Measurements from ENCODE around the gene QTRT2. TPM values are rescaled to one million over a fixed set of nuclear protein-coding genes. Genes with fewer than 3 reads are reported as not detected.

QTRT2 gene
- total and polyA plus RNA-seq, 2 experiments from 2014 or later: 32.3 to 66.5 TPM

GRCh38 chr3:114122027-114122709 is 65.6 kb downstream of the QTRT2 start:
- ATAC-seq: peak; percentile 45; the same call in 1 of the 3 replicates
- H3K9me2 ChIP-seq (ENCODE audit: insufficient read depth): 0 out of 2 replicates have a peak, but pooled peaks cover 3% of the 10 kb centered on the region
- no peaks in the 10 kb centered on the region for H3K36me3 ChIP-seq (ENCODE audit: insufficient read depth)
- H3K27ac ChIP-seq (ENCODE audit: low read depth): no peak overlapping the region
- no peak overlapping the region for H3K27ac Mint-ChIP-seq
- H3K79me2 ChIP-seq (replicated peaks; ENCODE audit: insufficient read depth): no peaks in the 10 kb centered on the region
- peaks cover 10% of the 10 kb centered on the region for H3K4me1 Mint-ChIP-seq
- TF ChIP-seq CREB1 (CRISPR knock-in tag; IDR thresholded peaks at IDR 0.05; ENCODE audit: low read depth) (no peak), EZH2phosphoT487 (IDR thresholded peaks at IDR 0.05; ENCODE audit: unreplicated experiment) (no peak), JUNB (IDR thresholded peaks at IDR 0.05; ENCODE audit: unreplicated experiment) (no peak), STAT1 (IDR thresholded peaks at IDR 0.05; ENCODE audit: unreplicated experiment) (no peak), EZH2 (IDR thresholded peaks at IDR 0.05; ENCODE audit: low read depth, unreplicated experiment) (no peak), REST (IDR thresholded peaks at IDR 0.05; ENCODE audit: unreplicated experiment) (no peak), POLR2AphosphoS5 (IDR thresholded peaks at IDR 0.05; ENCODE audit: low read depth) (no peak), CTCF (conservative IDR thresholded peaks at IDR 0.05; ENCODE audit: low read depth in 2 of 2) (no peak), ZNF114 (CRISPR knock-in tag; IDR thresholded peaks at IDR 0.05) (no peak), ZNF331 (CRISPR knock-in tag; IDR thresholded peaks at IDR 0.05; ENCODE audit: low read depth) (no peak), ETS1 (IDR thresholded peaks at IDR 0.05) (no peak), NANOG (IDR thresholded peaks at IDR 0.05; ENCODE audit: borderline replicate concordance) (no peak)
- TF ChIP-seq, protein P1, sequence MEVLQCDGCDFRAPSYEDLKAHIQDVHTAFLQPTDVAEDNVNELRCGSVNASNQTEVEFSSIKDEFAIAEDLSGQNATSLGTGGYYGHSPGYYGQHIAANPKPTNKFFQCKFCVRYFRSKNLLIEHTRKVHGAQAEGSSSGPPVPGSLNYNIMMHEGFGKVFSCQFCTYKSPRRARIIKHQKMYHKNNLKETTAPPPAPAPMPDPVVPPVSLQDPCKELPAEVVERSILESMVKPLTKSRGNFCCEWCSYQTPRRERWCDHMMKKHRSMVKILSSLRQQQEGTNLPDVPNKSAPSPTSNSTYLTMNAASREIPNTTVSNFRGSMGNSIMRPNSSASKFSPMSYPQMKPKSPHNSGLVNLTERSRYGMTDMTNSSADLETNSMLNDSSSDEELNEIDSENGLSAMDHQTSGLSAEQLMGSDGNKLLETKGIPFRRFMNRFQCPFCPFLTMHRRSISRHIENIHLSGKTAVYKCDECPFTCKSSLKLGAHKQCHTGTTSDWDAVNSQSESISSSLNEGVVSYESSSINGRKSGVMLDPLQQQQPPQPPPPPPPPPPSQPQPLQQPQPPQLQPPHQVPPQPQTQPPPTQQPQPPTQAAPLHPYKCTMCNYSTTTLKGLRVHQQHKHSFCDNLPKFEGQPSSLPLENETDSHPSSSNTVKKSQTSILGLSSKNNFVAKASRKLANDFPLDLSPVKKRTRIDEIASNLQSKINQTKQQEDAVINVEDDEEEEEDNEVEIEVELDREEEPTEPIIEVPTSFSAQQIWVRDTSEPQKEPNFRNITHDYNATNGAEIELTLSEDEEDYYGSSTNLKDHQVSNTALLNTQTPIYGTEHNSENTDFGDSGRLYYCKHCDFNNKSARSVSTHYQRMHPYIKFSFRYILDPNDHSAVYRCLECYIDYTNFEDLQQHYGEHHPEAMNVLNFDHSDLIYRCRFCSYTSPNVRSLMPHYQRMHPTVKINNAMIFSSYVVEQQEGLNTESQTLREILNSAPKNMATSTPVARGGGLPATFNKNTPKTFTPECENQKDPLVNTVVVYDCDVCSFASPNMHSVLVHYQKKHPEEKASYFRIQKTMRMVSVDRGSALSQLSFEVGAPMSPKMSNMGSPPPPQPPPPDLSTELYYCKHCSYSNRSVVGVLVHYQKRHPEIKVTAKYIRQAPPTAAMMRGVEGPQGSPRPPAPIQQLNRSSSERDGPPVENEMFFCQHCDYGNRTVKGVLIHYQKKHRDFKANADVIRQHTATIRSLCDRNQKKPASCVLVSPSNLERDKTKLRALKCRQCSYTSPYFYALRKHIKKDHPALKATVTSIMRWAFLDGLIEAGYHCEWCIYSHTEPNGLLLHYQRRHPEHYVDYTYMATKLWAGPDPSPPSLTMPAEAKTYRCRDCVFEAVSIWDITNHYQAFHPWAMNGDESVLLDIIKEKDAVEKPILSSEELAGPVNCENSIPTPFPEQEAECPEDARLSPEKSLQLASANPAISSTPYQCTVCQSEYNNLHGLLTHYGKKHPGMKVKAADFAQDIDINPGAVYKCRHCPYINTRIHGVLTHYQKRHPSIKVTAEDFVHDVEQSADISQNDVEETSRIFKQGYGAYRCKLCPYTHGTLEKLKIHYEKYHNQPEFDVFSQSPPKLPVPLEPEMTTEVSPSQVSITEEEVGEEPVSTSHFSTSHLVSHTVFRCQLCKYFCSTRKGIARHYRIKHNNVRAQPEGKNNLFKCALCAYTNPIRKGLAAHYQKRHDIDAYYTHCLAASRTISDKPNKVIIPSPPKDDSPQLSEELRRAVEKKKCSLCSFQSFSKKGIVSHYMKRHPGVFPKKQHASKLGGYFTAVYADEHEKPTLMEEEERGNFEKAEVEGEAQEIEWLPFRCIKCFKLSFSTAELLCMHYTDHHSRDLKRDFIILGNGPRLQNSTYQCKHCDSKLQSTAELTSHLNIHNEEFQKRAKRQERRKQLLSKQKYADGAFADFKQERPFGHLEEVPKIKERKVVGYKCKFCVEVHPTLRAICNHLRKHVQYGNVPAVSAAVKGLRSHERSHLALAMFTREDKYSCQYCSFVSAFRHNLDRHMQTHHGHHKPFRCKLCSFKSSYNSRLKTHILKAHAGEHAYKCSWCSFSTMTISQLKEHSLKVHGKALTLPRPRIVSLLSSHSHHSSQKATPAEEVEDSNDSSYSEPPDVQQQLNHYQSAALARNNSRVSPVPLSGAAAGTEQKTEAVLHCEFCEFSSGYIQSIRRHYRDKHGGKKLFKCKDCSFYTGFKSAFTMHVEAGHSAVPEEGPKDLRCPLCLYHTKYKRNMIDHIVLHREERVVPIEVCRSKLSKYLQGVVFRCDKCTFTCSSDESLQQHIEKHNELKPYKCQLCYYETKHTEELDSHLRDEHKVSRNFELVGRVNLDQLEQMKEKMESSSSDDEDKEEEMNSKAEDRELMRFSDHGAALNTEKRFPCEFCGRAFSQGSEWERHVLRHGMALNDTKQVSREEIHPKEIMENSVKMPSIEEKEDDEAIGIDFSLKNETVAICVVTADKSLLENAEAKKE (CRISPR knock-in tag; IDR thresholded peaks at IDR 0.05): no peak
- DNase-seq (ENCODE audit: low spot score): no peak
- peak overlapping the region; percentile 64 for H2AFZ ChIP-seq
- no peaks in the 10 kb centered on the region for H3F3A ChIP-seq (replicated peaks; ENCODE audit: low read depth)
- H3K27me3 ChIP-seq (ENCODE audit: insufficient read depth): no peaks in the 10 kb centered on the region
- H3K4me3 Mint-ChIP-seq: no peak overlapping the region
- no peak overlapping the region for H3K4me2 ChIP-seq
- H3K9me3 Mint-ChIP-seq: no peaks in the 10 kb centered on the region
- H3K27me3 Mint-ChIP-seq (ENCODE audit: insufficient read depth, low read depth, poor library complexity): peaks cover 1% of the 10 kb centered on the region
- H3K4me3 ChIP-seq: no peak overlapping the region
- no peaks in the 10 kb centered on the region for H4K20me1 ChIP-seq (replicated peaks; ENCODE audit: insufficient read depth)
- no peaks in the 10 kb centered on the region for H3K4me1 ChIP-seq (ENCODE audit: insufficient read depth)
- no peaks in the 10 kb centered on the region for H3K36me3 Mint-ChIP-seq (ENCODE audit: low read depth)

Measured in GM23338 (cell line).